Hindlimb muscle (tissue), 1 donor: Measurements from ENCODE around the gene GRID2. TPM values are rescaled to one million over a fixed set of nuclear protein-coding genes. Genes with fewer than 3 reads are reported as not detected.

Experiments
- DNase-seq: peaks from one replicate; pipeline ENCODE4 v3.0.0-alpha.2; 2013
- polyA plus RNA-seq: library from polyadenylated mRNA; unstranded; fragments of 120-200 nt; gene quantifications from one replicate; pipeline ENCODE4 v1.2.1, GENCODE V29; 2013; ENCODE audit not compliant: insufficient read length

The GRID2 gene
- polyA plus RNA-seq, 1 donor: 0.62 TPM

DNA sequence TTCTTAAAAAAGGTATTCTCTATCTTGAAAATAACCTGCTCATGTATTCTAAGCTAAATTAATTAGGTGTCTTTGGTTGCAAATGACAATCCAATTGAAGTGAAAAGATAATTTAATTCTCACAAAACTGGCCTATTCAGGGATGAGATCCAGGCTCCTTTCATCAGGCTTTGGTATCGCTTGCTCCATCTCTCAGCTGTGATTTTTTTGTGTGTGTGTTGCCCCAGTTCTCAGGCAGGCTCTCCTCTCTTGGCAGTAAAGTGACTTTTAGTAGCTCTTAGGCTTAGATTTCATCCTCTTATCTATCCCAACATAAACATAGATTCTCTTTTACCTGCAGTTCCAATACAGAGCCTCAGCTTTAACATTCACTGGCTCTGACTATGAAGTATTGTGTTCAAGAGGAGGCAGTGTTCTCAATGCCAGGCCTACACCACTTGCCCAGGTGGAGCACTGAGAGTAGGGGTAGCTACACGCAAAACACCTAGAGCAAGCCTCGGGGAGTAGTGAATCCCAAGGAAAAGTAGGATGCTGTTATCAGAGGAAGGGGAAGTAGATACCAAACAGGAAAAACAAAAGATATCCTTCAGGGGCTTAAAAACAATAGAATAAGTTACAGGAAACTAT is 1132.3 kb downstream of the GRID2 start:
- no peak for DNase-seq

DNA sequence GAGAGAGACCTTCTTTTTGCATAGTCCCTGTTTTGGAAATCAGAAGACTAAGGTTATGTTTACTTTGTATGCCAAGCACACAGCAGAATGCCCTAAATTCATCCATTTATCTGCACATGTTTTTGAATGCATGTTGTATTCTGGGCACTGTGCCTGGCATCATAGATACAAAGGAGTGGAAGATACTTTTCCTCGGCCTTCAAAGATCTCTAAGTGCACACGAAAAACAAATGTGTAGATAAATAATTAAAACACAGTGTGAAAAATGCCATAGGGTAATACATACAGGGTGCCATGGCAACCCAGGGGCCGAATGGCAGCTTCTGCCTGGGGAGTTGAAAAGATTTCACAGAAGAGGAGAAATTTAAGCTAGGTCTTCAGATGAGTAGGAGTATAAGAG is 1134.2 kb downstream of the GRID2 start:
- DNase-seq: no peak

DNA sequence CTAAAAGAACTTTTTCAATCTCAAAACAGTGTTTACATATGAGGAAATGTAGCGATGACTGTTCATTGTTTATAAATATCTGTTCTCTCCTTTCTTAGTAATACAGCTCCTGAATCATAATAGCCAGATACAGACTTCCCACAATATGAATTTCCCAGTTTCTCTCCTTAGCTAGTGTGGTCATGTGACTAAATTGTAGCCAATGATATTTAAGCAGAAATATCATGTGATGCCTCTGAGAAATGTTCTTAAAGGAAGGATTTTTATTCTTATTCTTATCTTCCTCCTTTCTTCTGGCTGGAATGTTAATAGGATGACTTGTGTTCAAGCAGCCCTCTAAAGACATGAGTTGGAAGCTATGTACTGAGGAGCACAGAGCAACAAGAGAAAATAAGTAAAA is 1141.1 kb downstream of the GRID2 start:
- DNase-seq: no peak

DNA sequence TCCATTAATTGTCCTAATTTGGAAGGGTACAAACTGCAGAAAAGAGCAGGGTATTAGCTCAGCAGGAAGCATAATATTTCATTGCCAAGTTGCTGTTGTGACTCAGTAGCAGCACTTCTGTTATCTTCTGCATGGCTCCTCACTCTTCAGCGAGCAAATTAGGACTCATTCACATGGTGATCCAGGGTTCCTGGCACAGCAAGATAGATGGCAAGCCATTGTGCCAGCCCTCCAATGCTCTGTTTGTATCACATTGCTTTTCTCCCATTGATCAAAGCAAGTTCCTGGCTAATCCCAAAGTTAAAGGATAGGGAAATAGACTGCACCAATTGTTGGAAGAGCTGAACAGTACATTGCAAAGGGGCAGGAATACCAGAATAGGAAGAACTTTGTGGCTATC is 1142.3 kb downstream of the GRID2 start:
- no peak for DNase-seq

DNA sequence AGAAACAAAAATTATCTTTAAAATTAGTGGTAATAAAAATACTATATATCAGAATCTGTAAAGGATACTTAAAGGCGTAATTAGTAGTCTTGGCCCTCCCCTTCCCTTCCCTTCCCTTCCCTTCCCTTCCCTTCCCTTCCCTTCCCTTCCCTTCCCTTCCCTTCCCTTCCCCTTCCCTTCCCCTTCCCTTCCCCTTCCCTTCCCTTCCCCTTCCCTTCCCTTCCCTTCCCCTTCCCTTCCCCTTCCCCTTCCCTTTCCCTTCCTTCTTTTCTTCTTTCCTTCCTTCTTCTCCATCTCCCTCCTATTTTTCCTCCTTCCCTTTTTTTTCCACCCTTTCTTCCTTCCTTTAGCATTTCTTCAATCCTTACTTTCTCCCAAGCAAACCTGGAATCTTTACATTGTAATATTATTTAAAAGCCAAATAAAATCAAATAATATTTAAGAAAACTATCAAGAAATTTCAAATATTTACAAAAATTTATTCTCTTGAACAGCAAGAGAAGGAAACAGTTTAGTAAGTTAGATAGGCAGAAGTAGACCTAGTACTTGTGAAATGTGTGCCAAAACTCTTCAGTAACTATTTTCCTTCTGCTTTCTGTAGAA is 1145.0 kb downstream of the GRID2 start:
- DNase-seq: no peak

DNA sequence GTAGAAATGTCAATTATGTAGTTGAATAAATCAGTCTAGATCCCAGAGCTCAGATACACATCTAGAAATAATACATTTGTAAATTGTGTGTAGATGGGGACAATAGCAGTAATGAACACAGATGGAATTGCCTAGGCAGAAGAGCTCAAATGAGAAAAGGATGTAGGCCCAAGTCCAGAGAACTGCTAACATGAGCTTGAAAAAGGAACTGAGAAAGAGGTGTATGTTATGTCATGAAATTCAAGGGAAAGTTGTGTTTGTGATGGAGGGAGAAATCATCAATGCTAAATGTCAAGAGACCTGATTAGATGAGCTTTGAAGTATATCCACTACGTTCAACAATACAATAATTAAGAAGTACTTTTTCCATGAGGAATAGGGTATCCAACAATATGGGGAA is 1148.2 kb downstream of the GRID2 start:
- DNase-seq: no peak

DNA sequence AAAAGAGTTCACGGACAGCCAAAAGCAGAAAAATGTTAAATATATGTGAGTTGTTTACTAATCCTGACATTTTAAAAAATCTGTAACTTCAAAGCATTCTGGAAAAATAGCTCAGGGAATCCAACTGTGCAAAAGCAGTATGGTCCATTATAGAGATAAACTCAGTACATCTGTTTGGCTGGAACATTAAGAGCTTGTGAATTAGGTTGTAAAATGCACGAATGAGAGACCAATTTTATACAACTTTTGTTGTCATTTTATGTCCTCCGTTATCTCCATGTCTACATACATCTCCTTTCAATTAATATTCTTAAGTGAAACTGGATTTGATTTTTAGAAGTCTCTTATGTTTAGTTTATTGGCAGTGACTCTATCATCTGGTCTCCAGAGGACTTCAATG is 1157.8 kb downstream of the GRID2 start:
- DNase-seq: peak; percentile 16

DNA sequence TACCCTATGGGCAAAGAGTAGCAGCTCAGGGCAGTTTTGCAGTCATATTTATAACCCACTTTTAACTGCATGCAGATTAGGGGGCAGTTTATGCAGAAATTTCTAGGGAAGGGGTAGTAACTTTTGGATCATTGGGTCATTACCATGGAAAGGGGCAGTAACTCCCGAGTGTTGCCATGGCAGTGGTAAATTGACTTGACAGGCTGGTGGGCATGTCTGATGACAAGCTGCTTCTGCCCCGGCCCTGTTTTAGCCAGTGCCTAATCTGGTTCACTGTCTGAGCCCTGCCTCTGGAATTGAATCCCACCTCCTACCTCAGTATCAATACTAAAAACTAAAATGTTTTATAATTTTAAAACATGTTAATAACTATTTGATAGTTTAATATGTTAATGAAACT is 1162.7 kb downstream of the GRID2 start:
- DNase-seq: no peak

DNA sequence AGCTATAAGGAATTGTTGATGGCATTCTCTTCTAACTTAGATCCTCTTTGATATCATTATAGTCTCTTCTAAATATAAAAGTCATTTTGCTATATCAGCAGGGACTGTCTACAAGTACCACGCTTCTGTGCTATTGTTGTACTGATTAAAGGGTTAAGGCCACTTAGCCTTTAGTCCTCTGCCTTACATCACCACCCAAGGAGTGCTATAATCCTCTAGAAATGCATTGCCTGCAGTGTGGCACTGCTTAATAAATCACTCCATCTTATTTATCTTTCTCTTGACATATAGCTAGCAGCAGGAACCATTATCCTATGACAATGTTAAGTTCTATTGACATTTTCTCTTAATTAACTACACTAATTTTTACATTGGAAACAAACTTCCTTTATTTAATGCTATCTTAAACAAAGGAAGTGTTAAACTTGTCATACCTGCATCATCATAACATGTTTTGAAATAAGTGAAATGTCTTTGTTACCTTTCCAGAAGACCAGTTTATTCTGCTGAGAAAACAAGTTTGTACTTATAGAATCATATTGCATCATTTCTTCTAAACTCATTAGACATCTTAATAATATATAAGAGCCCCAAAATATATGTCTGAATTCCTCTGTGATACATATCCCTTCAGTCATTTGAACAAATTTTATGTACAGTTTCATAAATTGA is 1163.9 kb downstream of the GRID2 start:
- no peak for DNase-seq

DNA sequence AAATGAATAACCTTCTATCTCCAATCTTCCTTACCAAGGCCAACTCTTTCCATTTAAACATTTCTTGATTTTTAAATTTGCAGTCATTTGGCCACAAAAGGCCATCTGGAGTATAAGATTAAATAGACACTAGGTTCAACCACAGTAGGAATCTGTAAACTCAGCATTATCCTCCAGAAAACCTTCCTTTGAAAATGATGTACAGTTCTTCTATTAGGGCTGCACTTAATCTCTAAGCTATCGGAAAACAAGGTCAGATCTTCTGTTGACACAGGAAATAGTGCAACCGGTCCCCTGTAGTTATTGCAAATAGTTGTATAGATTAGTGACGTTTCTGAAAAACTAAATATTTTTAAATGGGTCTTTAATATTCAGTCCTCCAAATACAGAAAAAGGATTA is 1165.8 kb downstream of the GRID2 start:
- no peak for DNase-seq

DNA sequence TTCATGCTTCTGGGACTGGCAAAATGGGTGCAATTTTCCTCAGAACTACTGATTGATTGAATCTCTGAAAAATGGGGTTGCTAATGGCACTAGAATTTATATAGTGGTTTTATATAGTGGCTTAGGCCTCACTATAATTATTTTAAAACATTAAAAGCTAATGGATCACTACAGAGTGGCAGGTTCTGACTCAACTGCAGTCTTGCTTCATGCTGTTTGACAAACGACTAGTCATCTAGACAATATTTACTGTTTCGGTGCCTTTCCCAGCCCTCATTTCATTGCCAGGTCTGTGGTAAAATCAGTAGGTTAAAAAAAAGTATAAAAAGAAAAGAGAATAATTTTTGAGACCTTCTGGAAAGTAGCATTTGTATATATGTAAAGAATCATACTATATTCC is 1172.0 kb downstream of the GRID2 start:
- DNase-seq: no peak

DNA sequence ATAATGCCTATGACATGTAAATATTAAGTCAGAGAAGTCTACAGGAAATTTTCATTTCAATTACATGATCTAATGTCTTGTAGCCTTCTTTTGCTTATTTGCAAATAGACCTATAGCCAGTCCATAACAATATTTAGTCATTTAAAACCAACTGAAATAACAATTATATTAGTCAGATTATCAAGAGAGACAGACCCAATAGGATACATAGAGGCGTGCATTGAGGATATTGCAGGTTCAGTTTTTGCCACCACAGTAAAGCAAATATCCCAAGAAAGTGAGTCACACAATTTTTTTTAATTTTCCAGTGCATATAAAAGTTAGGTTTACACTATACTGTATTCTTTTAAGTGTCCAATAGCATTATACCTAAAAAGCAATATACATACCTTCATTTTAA is 1175.0 kb downstream of the GRID2 start:
- no peak for DNase-seq

DNA sequence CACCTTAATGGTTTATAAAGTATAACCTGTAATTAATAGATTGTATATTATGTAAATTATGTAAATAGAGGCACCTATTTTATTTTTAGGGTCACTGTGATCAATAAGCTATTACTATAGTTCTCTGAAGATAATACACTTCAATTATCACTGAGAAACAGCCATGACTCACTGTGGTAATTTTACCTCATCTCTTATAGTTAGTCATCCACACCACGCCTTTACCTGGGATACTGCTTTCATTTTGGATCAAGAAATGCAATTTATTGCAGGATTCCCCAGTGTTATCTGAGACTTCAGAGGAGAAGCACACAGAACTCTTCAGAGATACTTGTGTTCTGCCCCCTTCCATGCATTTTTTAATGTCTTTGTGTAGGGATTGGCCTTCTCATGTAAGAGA is 1176.7 kb downstream of the GRID2 start:
- DNase-seq: no peak

DNA sequence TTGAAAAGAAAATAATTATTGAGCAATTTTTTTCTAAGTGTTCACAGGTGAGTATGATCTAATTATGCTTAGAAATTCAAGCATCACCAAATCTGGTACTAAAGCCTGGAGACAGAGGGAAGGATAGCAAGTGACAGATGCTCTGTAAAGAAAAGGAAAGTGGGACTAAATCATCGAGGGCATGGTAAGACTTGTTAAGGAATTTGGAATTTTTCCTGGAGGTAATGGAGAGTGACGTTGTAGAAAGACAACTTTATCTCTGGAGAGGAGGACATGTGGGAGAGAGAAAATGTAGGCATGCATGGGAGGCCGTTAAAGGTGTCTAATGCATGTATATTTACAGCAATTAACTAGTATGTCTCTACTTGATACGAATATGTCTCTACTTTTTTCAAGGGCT is 1191.6 kb downstream of the GRID2 start:
- DNase-seq: no peak

DNA sequence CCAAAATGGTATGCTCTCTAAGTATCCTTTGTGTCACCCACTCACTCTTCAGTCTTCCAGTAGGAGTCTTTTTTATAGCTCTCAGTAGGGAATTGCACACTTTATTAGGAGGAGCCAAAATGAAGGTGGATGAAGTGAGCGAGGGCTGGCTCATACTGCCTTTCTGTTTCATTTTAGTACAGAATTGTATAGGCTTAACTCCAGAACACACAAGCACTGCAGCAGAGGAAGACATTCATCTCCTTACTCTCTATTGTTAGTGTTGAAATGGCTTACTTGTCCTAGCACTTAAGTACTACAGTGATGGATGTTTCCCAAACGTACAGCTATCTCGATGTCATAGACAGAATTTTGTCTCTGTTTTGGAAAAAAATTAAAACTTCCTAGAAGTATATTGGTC is 1197.5 kb downstream of the GRID2 start:
- no peak for DNase-seq

DNA sequence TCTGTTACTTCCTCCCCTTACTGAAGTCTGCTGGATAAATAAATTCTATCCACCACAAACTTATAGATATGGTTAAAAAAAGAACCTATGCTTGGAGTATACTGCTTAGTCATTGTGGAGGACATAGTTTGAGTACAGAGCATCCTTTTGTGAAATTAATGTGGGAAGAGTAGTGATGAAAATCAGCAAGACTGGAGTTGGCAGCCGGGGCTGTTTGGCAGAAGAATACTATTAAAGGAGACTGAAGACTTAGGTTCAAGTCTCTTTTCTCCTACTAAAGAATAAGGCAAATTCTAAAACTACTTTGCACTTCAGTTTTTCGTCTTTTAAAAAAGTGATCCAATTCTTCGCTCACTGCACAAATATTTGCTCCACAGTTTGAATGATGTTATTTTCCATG is 1198.2 kb downstream of the GRID2 start:
- no peak for DNase-seq

DNA sequence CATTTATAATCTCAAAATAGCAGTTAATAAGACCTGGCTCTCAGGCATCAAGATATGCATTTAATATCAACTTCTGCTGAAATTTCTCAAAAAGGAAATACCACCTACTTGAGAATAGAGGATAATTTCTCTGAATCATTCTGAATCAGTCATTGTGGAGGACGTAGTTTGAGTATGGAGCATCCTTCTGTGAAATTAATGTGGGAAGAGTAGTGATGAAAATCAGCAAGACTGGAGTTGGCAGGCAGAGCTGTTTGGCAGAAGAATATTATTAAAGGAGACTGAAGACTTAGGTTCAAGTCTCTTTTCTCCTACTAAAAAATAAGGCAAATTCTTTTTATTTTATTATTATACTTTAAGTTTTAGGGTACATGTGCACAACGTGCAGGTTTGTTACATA is 1199.2 kb downstream of the GRID2 start:
- no peak for DNase-seq

DNA sequence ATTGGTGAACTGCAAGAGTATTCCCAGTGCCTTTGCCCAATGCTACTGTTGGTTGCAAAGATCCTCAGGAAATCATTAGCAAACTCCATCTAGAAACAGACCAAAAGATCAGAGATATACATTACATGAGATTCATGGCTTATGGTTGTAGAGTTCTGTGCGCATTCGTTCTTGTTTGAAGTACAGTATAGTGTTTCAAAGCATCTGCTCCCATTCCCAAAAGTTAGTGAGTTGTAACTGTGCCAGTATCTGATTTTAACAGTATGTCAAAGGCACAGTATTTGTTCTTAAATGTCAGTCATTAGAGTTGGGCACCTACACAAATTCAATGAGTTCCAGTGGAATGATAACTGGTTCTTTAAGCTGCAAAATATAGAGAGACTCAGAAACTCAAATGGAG is 1210.1 kb downstream of the GRID2 start:
- no peak for DNase-seq

DNA sequence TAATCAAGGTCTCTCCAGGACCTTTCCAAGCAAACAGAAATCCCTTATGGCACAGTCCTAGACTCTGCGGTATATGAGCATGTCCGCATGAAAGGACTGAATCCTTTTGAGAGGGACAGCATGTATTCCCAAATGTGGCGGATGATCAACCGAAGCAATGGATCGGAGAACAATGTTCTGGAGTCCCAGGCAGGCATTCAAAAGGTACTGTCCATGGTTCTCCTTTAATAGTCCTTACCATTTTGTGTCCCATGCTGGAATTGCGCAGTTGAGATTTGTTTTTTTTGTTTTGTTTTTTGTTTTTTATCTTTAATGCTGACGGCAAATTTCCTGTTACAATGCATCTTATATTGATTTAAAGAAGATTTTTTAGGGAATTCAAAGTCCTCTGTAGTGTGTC is 1211.4 kb downstream of the GRID2 start:
- no peak for DNase-seq

DNA sequence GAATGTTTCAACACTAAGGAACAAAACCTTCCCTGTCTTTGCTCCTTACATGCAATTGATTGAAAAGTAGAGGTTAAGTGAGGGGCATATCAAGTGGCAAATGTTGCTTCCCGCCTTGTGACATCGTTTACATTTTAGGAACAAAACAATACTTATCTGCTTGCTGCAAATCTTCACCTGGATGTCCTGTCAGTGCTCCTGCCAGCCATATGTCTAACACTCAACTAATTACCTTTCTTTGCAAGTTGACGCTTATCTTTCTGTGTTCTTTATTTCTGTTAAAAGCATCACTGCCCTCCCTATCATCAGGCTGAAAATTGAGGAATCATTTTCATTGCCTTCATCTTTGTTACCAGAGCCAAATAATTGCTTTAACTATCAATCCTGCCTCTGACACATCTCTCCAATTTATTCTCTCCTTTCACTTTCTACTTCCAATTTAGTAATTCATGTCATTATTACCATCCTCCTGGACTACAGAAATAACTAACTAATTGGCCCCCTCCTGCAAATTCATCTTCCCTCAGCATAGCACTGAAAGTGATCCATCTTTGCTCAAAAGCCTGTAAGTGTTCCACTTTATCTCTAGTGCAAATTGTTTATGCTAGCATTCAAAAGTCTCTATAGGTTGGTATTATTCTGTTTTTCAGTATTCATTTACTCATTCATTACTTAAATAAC is 1226.1 kb downstream of the GRID2 start:
- no peak for DNase-seq

DNA sequence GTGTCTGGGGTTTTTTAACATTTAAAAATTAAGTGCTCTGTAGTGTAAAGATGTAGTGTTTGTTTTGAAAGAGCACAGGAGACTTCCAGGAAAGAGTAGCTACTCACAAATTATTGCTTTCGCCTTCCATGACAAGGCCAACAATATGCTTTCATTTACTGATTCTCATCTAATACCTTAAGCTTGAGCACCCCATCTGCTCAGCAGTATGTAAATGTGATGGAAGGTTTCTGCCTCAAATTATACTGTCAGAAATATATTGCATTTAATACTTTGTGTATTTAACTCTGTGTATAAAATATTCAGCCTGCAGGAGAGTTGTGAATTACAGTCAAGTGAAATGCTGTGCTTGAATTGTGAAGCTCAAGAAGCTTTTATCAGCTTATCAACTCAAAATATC is 1228.5 kb downstream of the GRID2 start:
- DNase-seq: no peak

DNA sequence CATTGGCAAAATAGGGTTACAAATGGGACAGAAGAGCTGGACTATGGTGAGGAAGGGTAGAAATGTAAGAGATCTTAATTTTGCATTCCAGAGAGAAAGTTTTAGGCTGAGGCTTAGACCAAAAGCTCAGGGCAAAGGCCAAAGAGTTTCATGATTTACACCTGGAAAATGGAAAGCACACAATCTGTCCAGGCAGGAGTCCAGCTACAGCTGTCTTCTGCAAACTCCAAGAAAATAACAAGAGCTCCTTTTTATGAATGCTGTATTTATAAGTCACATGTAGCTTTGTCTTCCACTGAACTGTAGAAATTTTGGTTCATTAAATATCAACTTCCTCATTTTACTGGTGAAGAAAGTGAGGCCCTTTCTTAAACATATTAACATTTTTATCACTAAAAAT is 1236.8 kb downstream of the GRID2 start:
- peak; percentile 21 for DNase-seq

DNA sequence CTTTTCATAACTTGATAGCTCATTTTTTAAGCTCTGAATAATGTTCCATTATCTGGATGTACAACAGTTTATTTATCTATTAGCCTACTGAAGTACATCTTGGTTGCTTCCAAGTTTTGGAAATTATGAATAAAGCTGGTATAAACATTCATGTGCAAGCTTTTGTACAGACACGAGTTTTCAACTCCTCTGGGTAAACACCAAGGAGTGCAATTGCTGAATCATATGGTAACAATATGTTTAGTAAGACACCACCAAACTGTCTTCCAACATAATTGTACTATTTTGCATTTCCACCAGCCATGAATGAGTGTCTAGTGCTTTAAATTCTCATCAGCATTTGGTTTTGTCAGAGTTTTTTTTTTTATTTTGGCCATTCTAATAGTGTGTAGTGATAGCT is 1258.1 kb downstream of the GRID2 start:
- no peak for DNase-seq

DNA sequence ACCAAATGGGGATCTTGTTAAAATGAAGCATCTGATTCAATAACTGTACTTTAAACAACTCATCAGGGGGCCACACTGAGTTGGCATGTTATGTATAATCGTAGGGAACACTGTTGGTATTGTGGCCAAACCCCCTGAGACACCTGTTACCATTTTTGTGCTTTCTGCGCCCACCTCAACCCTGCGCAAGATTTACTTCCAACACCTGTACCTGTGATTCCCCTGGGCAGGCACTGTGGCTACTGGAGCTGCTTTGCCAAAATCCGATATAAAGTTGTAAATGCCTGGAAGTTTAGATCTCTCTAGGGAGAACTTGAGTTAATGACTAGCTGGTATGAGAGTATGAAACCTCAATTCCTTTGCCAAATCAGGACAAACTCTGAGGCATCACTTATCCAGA is 1265.0 kb downstream of the GRID2 start:
- DNase-seq: no peak
